22Rv1 (cell line): Measurements from ENCODE around the gene RMRP.

Experiments used
- CTCF ChIP-seq: fragments of 450-650 bp; IDR thresholded peaks from 2 replicates; pipeline ENCODE4 v1.5.1; 2017; ENCODE audit warnings: mild to moderate bottlenecking
- ZFX ChIP-seq: fragments of 450-650 bp; IDR thresholded peaks from 2 replicates; pipeline ENCODE4 v1.6.1; 2017; ENCODE audit warnings: antibody characterized with exemption, borderline replicate concordance

GRCh38 chr9:35673132-35674024 is 15.6 kb upstream of the RMRP start, which contains the start of gene CA9:
- TF ChIP-seq CTCF = no peak
- no peak for TF ChIP-seq ZFX
